BLaER1 (cell line): ENCODE measurements around the gene FAM193B.
"Not testable (repeated sequence)": the region's sequence is repeated elsewhere in the genome, so short reads cannot be mapped to it uniquely, and the experiment has no call there.

Experiments
- H3K27ac ChIP-seq: shearing (Covaris generic); formaldehyde crosslinking; 2 replicates; pipeline ENCODE4 v1.8.1; 2022
- H3K27me3 ChIP-seq: shearing (Covaris generic); formaldehyde crosslinking; 2 replicates; pipeline ENCODE4 v1.8.1; 2022
- H3K36me3 ChIP-seq: shearing (Covaris generic); formaldehyde crosslinking; 2 replicates; pipeline ENCODE4 v1.8.1; 2022
- H3K4me1 ChIP-seq: shearing (Covaris generic); formaldehyde crosslinking; 2 replicates; pipeline ENCODE4 v1.8.1; 2022
- H3K4me2 ChIP-seq: shearing (Covaris generic); formaldehyde crosslinking; 2 replicates; pipeline ENCODE4 v1.8.1; 2022
- H3K4me3 ChIP-seq: shearing (Covaris generic); formaldehyde crosslinking; 2 replicates; pipeline ENCODE4 v1.8.1; 2022
- H3K9ac ChIP-seq: shearing (Covaris generic); formaldehyde crosslinking; 2 replicates; pipeline ENCODE4 v1.8.1; 2022
- H3K9me3 ChIP-seq: shearing (Covaris generic); formaldehyde crosslinking; 2 replicates; pipeline ENCODE4 v1.8.1; 2022
- H4K20me1 ChIP-seq: shearing (Covaris generic); formaldehyde crosslinking; 2 replicates; pipeline ENCODE4 v1.8.1; 2022
- Cebpa-rat ChIP-seq: shearing (Covaris generic); IDR thresholded peaks from 2 replicates; pipeline ENCODE4 v1.8.1; 2022

The FAM193B gene

GRCh38 chr5:177542816-177543465, 11.4 kb downstream of the FAM193B start:
- Histone ChIP-seq H3K9ac (no peak overlapping the region), H3K27ac (no peak overlapping the region), H4K20me1 (peaks cover 99% of the 10 kb centered on the region), H3K27me3 (no peaks in the 10 kb centered on the region), H3K4me2 (no peak overlapping the region), H3K9me3 (no peaks in the 10 kb centered on the region), H3K4me1 (peaks cover 19% of the 10 kb centered on the region), H3K36me3 (peaks cover 87% of the 10 kb centered on the region), H3K4me3 (no peak overlapping the region)
- TF ChIP-seq Cebpa-rat: no peak

DNA sequence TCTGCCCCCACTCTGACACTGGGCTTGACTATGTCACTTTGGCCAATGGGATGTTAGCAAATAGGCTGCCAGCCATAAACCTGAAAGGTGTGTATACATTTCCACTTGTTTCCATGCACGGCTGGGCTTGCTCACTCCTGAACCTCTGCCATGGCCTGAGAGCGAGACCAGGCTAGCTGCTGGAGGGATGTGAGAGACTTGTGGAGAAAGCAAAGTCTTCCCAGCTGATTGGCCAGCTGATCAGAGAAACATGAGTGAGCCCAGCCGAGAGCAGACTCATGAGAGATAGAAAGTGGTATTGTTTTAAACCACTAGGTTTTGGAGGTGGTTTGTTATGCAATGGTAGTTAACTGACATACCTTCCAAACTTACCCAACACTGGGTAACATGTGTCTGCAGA, 13.9 kb downstream of the FAM193B start:
- TF ChIP-seq Cebpa-rat: no peak
- Histone ChIP-seq H3K9ac (no peak overlapping the region), H4K20me1 (peaks cover 100% of the 10 kb centered on the region), H3K4me1 (peaks cover 5% of the 10 kb centered on the region), H3K27ac (no peak overlapping the region), H3K4me2 (no peak overlapping the region), H3K4me3 (no peak overlapping the region), H3K36me3 (peaks cover 86% of the 10 kb centered on the region), H3K9me3 (no peaks in the 10 kb centered on the region), H3K27me3 (no peaks in the 10 kb centered on the region)

DNA sequence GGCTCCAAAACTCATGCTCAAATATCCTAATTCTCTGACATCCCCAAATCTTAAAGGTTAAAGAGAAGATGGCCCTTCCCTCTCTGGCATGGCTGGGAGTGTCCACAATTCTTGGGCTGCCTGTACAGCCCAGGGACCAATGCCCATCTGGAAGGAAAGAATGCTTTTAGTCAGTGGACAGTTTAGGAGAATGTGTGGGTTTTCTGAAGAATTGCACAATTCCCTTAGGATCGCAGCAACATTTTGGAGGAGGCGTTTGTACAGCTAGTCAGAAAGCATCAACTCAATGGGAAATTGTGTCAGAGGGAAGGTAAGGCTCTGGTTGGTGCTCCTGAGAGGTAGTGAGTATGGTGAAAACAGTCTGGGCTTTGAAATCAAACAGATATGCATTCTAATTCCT, 15.0 kb downstream of the FAM193B start:
- H3K9ac ChIP-seq: no peak overlapping the region
- H3K36me3 ChIP-seq: peaks cover 96% of the 10 kb centered on the region
- H3K4me2 ChIP-seq: no peak overlapping the region
- no peaks in the 10 kb centered on the region for H3K9me3 ChIP-seq
- no peak for TF ChIP-seq Cebpa-rat
- H3K27ac ChIP-seq: no peak overlapping the region
- H3K4me1 ChIP-seq: no peaks in the 10 kb centered on the region
- H3K4me3 ChIP-seq: no peak overlapping the region
- H3K27me3 ChIP-seq: no peaks in the 10 kb centered on the region
- peaks cover 100% of the 10 kb centered on the region for H4K20me1 ChIP-seq

DNA sequence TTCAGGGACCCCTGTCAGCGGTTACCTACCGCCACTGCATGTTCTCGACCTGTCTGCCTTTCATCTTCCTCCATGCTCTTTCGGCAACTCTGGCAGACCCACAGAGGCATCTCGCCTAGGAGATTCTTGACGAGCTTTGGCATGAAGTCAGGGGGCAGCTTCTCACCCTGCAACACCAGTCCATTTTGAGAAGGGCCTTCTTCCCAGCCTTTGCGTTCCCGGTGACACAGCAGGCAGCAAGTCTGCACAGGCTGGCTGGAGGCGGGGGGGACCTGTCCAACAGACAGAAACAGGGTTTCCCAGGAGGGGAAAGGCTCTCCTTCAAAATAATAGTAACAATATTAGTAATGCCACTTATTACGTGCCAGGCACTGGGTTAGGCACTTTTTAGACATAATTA, 15.5 kb downstream of the FAM193B start:
- H3K4me2 ChIP-seq: no peak overlapping the region
- H3K27ac ChIP-seq: no peak overlapping the region
- H3K4me1 ChIP-seq: no peaks in the 10 kb centered on the region
- no peaks in the 10 kb centered on the region for H3K9me3 ChIP-seq
- no peak for TF ChIP-seq Cebpa-rat
- no peak overlapping the region for H3K4me3 ChIP-seq
- peaks cover 97% of the 10 kb centered on the region for H3K36me3 ChIP-seq
- H3K27me3 ChIP-seq: no peaks in the 10 kb centered on the region
- H3K9ac ChIP-seq: no peak overlapping the region
- H4K20me1 ChIP-seq: peaks cover 100% of the 10 kb centered on the region

- TF ChIP-seq Cebpa-rat: no peak
- Histone ChIP-seq H4K20me1 (peaks cover 99% of the 10 kb centered on the region), H3K4me2 (no peak overlapping the region), H3K27ac (no peak overlapping the region), H3K9ac (no peak overlapping the region), H3K4me3 (no peak overlapping the region), H3K9me3 (no peaks in the 10 kb centered on the region), H3K36me3 (peaks cover 97% of the 10 kb centered on the region), H3K27me3 (no peaks in the 10 kb centered on the region), H3K4me1 (no peaks in the 10 kb centered on the region)
Observed at GRCh38 chr5:177537389-177538361, 16.7 kb downstream of the FAM193B start.

DNA sequence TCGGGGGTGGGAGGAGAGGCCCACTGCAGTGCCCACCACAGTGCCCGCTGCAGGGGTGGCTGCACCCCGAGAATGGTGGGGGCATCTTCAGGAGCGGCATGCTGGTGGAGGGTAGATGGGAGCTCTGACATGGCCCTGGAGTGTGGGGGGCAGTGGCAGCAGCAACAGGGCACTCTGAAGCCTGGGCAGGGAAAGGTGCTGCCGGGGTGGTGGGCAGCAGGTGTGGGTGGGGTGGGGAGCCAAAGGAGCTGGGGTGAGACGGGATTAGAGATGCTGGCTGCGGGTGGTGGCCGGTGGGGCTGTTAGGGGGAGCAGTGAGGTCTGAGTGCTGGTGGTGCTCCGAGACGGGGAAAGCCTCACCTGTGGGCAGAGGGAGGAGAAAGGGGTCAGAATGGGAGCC, 18.0 kb downstream of the FAM193B start:
- Histone ChIP-seq H3K9me3 (no peaks in the 10 kb centered on the region), H3K27me3 (no peaks in the 10 kb centered on the region), H3K9ac (no peak overlapping the region), H3K36me3 (peaks cover 98% of the 10 kb centered on the region), H3K4me3 (no peak overlapping the region), H3K4me2 (no peak overlapping the region), H3K27ac (no peak overlapping the region), H4K20me1 (peaks cover 99% of the 10 kb centered on the region), H3K4me1 (no peaks in the 10 kb centered on the region)
- TF ChIP-seq Cebpa-rat: no peak

DNA sequence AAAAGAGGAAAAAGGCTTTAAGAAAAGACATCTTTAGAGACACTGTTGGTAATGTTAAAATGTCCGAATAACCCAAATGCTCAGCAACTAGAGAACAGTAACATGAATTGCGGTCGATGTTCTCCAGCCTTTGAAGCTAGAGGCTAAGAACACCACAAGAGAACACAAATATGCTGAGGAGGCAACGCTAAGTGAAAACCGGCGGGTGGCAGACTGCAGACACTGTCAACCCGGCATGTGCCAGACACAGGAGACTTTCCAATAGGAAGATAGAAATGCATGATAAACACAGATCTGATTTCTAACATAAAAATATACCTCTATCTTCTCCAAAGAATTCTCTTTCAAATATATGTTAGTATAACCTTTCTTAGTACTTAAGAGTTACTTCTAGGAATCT, 19.2 kb downstream of the FAM193B start:
- TF ChIP-seq Cebpa-rat: no peak
- H3K27ac ChIP-seq: no peak overlapping the region
- H4K20me1 ChIP-seq: peaks cover 96% of the 10 kb centered on the region
- H3K27me3 ChIP-seq: no peaks in the 10 kb centered on the region
- H3K9ac ChIP-seq: no peak overlapping the region
- peaks cover 98% of the 10 kb centered on the region for H3K36me3 ChIP-seq
- no peak overlapping the region for H3K4me2 ChIP-seq
- H3K9me3 ChIP-seq: no peaks in the 10 kb centered on the region
- H3K4me3 ChIP-seq: no peak overlapping the region
- H3K4me1 ChIP-seq: no peaks in the 10 kb centered on the region

DNA sequence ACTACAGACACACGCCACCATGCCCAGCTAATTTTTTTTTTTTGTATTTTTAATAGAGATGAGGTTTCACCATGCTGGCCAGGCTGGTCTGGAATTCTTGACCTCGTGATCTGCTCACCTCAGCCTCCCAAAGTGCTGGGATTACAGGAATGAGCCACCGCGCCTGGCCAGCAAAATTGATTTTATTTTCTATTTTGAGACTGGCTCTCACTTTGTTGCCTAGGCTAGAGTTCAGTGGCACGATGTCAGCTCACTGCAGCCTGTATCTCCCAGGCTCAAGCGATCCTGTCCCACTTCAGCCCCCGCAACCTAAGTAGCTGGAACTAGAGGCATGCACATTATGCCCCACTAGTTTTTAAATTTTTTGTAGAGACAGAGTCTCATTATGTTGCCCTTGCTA, 19.9 kb downstream of the FAM193B start:
- H3K9ac ChIP-seq, H3K9me3 ChIP-seq, H3K4me3 ChIP-seq, H3K27me3 ChIP-seq, H3K4me2 ChIP-seq, H3K4me1 ChIP-seq, H3K27ac ChIP-seq: not testable (repeated sequence)
- Histone ChIP-seq H4K20me1 (peaks cover 96% of the 10 kb centered on the region), H3K36me3 (peaks cover 98% of the 10 kb centered on the region)

GRCh38 chr5:177531209-177531940, 23.0 kb downstream of the FAM193B start:
- peaks cover 98% of the 10 kb centered on the region for H3K36me3 ChIP-seq

GRCh38 chr5:177530638-177531037, 23.7 kb downstream of the FAM193B start:
- peaks cover 98% of the 10 kb centered on the region for H3K36me3 ChIP-seq
- no peak overlapping the region for H3K27ac ChIP-seq
- H3K4me3 ChIP-seq: no peak overlapping the region
- H3K9ac ChIP-seq: no peak overlapping the region
- H3K4me2 ChIP-seq: no peak overlapping the region
- peaks cover 94% of the 10 kb centered on the region for H4K20me1 ChIP-seq
- H3K27me3 ChIP-seq: no peaks in the 10 kb centered on the region
- no peak for TF ChIP-seq Cebpa-rat
- no peaks in the 10 kb centered on the region for H3K9me3 ChIP-seq
- no peaks in the 10 kb centered on the region for H3K4me1 ChIP-seq

More at GRCh38 chr5:177531209-177531940, 23.0 kb downstream of the FAM193B start:
- Histone ChIP-seq H3K27ac (no peak overlapping the region), H4K20me1 (peaks cover 94% of the 10 kb centered on the region), H3K4me2 (no peak overlapping the region), H3K27me3 (no peaks in the 10 kb centered on the region), H3K9me3 (no peaks in the 10 kb centered on the region), H3K4me1 (no peaks in the 10 kb centered on the region), H3K9ac (no peak overlapping the region), H3K4me3 (no peak overlapping the region)
- no peak for TF ChIP-seq Cebpa-rat
